ENCODE measurements around the gene USP34. TPM values are rescaled to one million over a fixed set of nuclear protein-coding genes. Genes with fewer than 3 reads are reported as not detected.
"Not testable (repeated sequence)": the region's sequence is repeated elsewhere in the genome, so short reads cannot be mapped to it uniquely, and the experiment has no call there.

USP34 gene
- total and polyA plus RNA-seq, 3 experiments from 2014 or later: 24.1 to 74.1 (median 71.9) TPM

GRCh38 chr2:61194646-61195045 lies 276.2 kb downstream of the USP34 start:
- peak overlapping the region in 4 of 8 donors; percentile 27 to 79 (median 60) for H3K27ac Mint-ChIP-seq
- H3K27ac ChIP-seq (ENCODE audit: low read depth, low read length); CTCF ChIA-PET: not testable (repeated sequence)

GRCh38 chr2:61193670-61194561 lies 277.0 kb downstream of the USP34 start:
- Mint-ChIP-seq H3K27me3 (no peaks in the 10 kb centered on the region), H3K4me1 (peaks cover 12 to 21% (median 12%) of the 10 kb centered on the region in 3 donors), H3K27ac (peak overlapping the region; percentile 51 to 83 (median 73)), H3K4me3 (peak overlapping the region in 1 of 7 donors; percentile 36), H3K9me3 (no peaks in the 10 kb centered on the region), H3K36me3 (peaks cover 0 to 56% (median 7%) of the 10 kb centered on the region in 3 donors)
- CTCF ChIA-PET: no interaction called here
- Histone ChIP-seq H3K4me3 (ENCODE audit: low read length) (no peak overlapping the region), H3K27me3 (ENCODE audit: insufficient read depth, low read length, poor library complexity, severe bottlenecking) (no peaks in the 10 kb centered on the region), H3K9me3 (ENCODE audit: low read length) (no peaks in the 10 kb centered on the region), H3K4me1 (ENCODE audit: insufficient read depth, low read length) (peaks cover 12% of the 10 kb centered on the region), H3K36me3 (ENCODE audit: insufficient read depth, low read length) (peaks cover 9% of the 10 kb centered on the region), H3K27ac (ENCODE audit: low read depth, low read length) (no peak overlapping the region)
- POLR2A ChIA-PET: no interaction called here
- no peak for DNase-seq

More at GRCh38 chr2:61194646-61195045, 276.2 kb downstream of the USP34 start:
- POLR2A ChIA-PET; H3K9me3 Mint-ChIP-seq; H3K4me3 ChIP-seq (ENCODE audit: low read length); H3K36me3 ChIP-seq (ENCODE audit: insufficient read depth, low read length); H3K27me3 ChIP-seq (ENCODE audit: insufficient read depth, low read length, poor library complexity, severe bottlenecking); H3K9me3 ChIP-seq (ENCODE audit: low read length); DNase-seq; H3K27me3 Mint-ChIP-seq: not testable (repeated sequence)
- Mint-ChIP-seq H3K4me1 (peaks cover 12 to 21% (median 12%) of the 10 kb centered on the region in 3 donors), H3K36me3 (peaks cover 0 to 54% (median 9%) of the 10 kb centered on the region in 3 donors), H3K4me3 (peak overlapping the region in 1 of 7 donors; percentile 32)
- peaks cover 12% of the 10 kb centered on the region for H3K4me1 ChIP-seq (ENCODE audit: insufficient read depth, low read length)

- peaks cover 22 to 33% (median 29%) of the 10 kb centered on the region in 3 donors for H3K4me1 Mint-ChIP-seq
- H3K4me1 ChIP-seq (ENCODE audit: insufficient read depth, low read length): peaks cover 6% of the 10 kb centered on the region
- H3K27me3 Mint-ChIP-seq: no peaks in the 10 kb centered on the region
- no peak for DNase-seq
- POLR2A ChIA-PET: no interaction called here
- H3K36me3 ChIP-seq (ENCODE audit: insufficient read depth, low read length): peaks cover 28% of the 10 kb centered on the region
- H3K36me3 Mint-ChIP-seq: peaks cover 0 to 93% (median 31%) of the 10 kb centered on the region in 3 donors
- peak overlapping the region in 6 of 8 donors; percentile 5 to 38 (median 22) for H3K27ac Mint-ChIP-seq
- no peak overlapping the region for H3K27ac ChIP-seq (ENCODE audit: low read depth, low read length)
- no peak overlapping the region for H3K4me3 ChIP-seq (ENCODE audit: low read length)
- H3K27me3 ChIP-seq (ENCODE audit: insufficient read depth, low read length, poor library complexity, severe bottlenecking): no peaks in the 10 kb centered on the region
- no peaks in the 10 kb centered on the region for H3K9me3 Mint-ChIP-seq
- CTCF ChIA-PET: no interaction called here
- no peak overlapping the region for H3K4me3 Mint-ChIP-seq
- no peaks in the 10 kb centered on the region for H3K9me3 ChIP-seq (ENCODE audit: low read length)
Observed at GRCh38 chr2:61187085-61187484, 283.8 kb downstream of the USP34 start.

GRCh38 chr2:61185231-61185728 lies 285.6 kb downstream of the USP34 start:
- Histone ChIP-seq H3K4me3 (ENCODE audit: low read length) (no peak overlapping the region), H3K4me1 (ENCODE audit: insufficient read depth, low read length) (peaks cover 24% of the 10 kb centered on the region), H3K36me3 (ENCODE audit: insufficient read depth, low read length) (peaks cover 38% of the 10 kb centered on the region), H3K9me3 (ENCODE audit: low read length) (no peaks in the 10 kb centered on the region), H3K27ac (ENCODE audit: low read depth, low read length) (no peak overlapping the region), H3K27me3 (ENCODE audit: insufficient read depth, low read length, poor library complexity, severe bottlenecking) (no peaks in the 10 kb centered on the region)
- Mint-ChIP-seq H3K27ac (peak overlapping the region in 7 of 8 donors; percentile 10 to 85 (median 65)), H3K27me3 (no peaks in the 10 kb centered on the region), H3K36me3 (peaks cover 0 to 96% (median 31%) of the 10 kb centered on the region in 3 donors), H3K4me3 (peak overlapping the region in 1 of 7 donors; percentile 0), H3K9me3 (no peaks in the 10 kb centered on the region), H3K4me1 (peaks cover 38 to 47% (median 47%) of the 10 kb centered on the region in 3 donors)
- POLR2A ChIA-PET: no interaction called here
- CTCF ChIA-PET: no interaction called here
- no peak for DNase-seq

GRCh38 chr2:61184263-61184662 lies 286.6 kb downstream of the USP34 start:
- Mint-ChIP-seq H3K4me1 (peaks cover 48 to 58% (median 57%) of the 10 kb centered on the region in 3 donors), H3K4me3 (no peak overlapping the region), H3K36me3 (peaks cover 0 to 95% (median 28%) of the 10 kb centered on the region in 3 donors), H3K9me3 (no peaks in the 10 kb centered on the region), H3K27me3 (no peaks in the 10 kb centered on the region), H3K27ac (peak overlapping the region in 1 of 8 donors; percentile 32)
- no peak overlapping the region for H3K4me3 ChIP-seq (ENCODE audit: low read length)
- CTCF ChIA-PET: no interaction called here
- H3K36me3 ChIP-seq (ENCODE audit: insufficient read depth, low read length): peaks cover 39% of the 10 kb centered on the region
- H3K4me1 ChIP-seq (ENCODE audit: insufficient read depth, low read length): peaks cover 34% of the 10 kb centered on the region
- no peak overlapping the region for H3K27ac ChIP-seq (ENCODE audit: low read depth, low read length)
- no peaks in the 10 kb centered on the region for H3K27me3 ChIP-seq (ENCODE audit: insufficient read depth, low read length, poor library complexity, severe bottlenecking)
- H3K9me3 ChIP-seq (ENCODE audit: low read length): no peaks in the 10 kb centered on the region
- no peak for DNase-seq
- POLR2A ChIA-PET: no interaction called here

- Histone ChIP-seq H3K9me3 (ENCODE audit: low read length) (no peaks in the 10 kb centered on the region), H3K27me3 (ENCODE audit: insufficient read depth, low read length, poor library complexity, severe bottlenecking) (no peaks in the 10 kb centered on the region), H3K4me1 (ENCODE audit: insufficient read depth, low read length) (peaks cover 39% of the 10 kb centered on the region), H3K4me3 (ENCODE audit: low read length) (no peak overlapping the region), H3K27ac (ENCODE audit: low read depth, low read length) (no peak overlapping the region), H3K36me3 (ENCODE audit: insufficient read depth, low read length) (peaks cover 39% of the 10 kb centered on the region)
- ChIA-PET POLR2A (no interaction called here), CTCF (no interaction called here)
- Mint-ChIP-seq H3K36me3 (peaks cover 0 to 93% (median 28%) of the 10 kb centered on the region in 3 donors), H3K4me3 (no peak overlapping the region), H3K27me3 (no peaks in the 10 kb centered on the region), H3K27ac (peak overlapping the region in 4 of 8 donors; percentile 8 to 32 (median 20)), H3K4me1 (peaks cover 52 to 62% (median 62%) of the 10 kb centered on the region in 3 donors), H3K9me3 (no peaks in the 10 kb centered on the region)
- no peak for DNase-seq
Observed at GRCh38 chr2:61183795-61184194, 287.1 kb downstream of the USP34 start.

- peaks cover 48% of the 10 kb centered on the region for H3K4me1 ChIP-seq (ENCODE audit: insufficient read depth, low read length)
- Mint-ChIP-seq H3K4me1 (peaks cover 61 to 73% (median 70%) of the 10 kb centered on the region in 3 donors), H3K9me3 (no peaks in the 10 kb centered on the region), H3K27me3 (no peaks in the 10 kb centered on the region), H3K27ac (peak overlapping the region in 5 of 8 donors; percentile 63 to 96 (median 74)), H3K36me3 (peaks cover 0 to 83% (median 19%) of the 10 kb centered on the region in 3 donors), H3K4me3 (peak overlapping the region in 3 of 7 donors; percentile 10 to 74 (median 18))
- H3K4me3 ChIP-seq (ENCODE audit: low read length): no peak overlapping the region
- peaks cover 37% of the 10 kb centered on the region for H3K36me3 ChIP-seq (ENCODE audit: insufficient read depth, low read length)
- no peaks in the 10 kb centered on the region for H3K9me3 ChIP-seq (ENCODE audit: low read length)
- no peaks in the 10 kb centered on the region for H3K27me3 ChIP-seq (ENCODE audit: insufficient read depth, low read length, poor library complexity, severe bottlenecking)
- ChIA-PET CTCF (interaction anchor here (1.3 kb wide), 1 partner anchor 15 kb away, joined by 3 read pairs; no protein-coding TSS in a partner anchor), POLR2A (no interaction called here)
- no peak for DNase-seq
- H3K27ac ChIP-seq (ENCODE audit: low read depth, low read length): no peak overlapping the region
Observed at GRCh38 chr2:61182059-61182383, 288.9 kb downstream of the USP34 start.

Data from CD8-positive, alpha-beta memory T cell (primary cell).